ENCODE results near the gene DERL3.

DERL3 gene

DNA sequence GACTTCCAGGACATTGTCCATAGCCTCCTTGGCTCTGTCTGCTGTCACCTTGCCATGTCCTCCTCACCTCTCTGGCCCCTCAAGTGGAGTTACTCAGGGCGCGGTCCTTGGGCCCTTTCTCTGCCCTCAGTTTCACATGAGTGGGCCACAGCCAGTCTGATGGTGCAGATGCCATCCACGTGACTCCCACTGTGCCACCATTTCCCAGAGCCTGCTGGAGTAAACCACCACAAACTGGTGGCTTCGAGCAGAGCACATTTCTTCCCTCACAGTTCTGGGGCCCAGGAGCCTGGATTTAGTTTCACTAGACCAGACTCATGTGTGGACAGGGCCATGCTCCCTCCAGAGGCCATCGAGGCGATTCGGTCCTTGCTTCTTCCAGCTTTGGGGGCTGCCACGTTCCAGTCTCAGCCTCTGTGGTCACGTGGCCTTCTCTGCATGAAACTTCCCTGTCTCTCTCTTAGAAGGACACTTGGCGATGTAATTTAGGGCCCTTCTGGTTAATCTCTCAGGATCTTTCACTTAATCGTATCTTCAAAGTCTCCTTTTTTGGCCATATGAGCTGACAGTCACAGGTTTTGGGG, 37.5 kb downstream of the DERL3 start:
- DNase-seq, result no peak

DNA sequence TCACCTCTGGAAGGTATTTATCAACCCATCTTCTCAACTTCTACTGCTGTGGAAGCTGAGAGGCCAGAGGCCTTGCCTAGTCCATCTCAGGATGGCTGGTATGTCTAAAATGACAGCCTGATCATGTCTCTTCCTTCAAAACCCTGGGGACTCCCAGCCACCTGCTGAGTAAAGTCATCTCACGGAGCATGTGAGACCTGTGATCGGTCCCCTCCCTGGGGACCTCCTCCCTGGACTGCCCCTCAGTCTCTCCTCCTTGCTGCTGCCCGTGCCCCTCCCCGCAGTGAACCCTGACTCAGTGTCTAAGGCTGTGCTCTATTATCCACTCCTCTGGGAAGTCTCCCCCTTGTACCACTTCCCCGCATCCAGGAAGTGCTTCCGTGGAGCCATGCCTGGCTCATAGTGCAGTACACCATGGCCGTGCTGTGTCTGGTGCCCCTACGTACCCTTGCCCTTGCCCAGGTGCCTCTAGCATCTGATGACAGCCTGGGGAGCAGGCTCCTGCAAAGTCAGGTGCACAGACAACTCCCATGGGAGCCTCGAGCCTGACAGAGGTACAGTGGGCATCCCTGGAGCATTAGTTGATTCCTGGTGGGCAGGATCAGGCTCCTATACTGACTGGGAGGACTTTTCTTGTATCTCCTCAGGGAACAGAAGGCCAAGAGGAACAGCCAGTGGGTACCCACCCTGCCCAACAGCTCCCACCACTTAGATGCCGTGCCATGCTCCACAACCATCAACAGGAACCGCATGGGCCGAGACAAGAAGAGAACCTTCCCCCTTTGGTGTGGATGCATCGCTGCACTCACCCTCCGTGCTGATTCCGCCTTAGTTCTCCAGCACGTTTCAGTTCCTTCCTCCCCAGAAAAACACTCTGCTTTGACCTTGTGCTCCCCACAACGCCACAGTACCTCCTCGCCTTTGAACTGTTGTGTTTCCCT, 38.2 kb downstream of the DERL3 start:
- DNase-seq, result no peak

DNA sequence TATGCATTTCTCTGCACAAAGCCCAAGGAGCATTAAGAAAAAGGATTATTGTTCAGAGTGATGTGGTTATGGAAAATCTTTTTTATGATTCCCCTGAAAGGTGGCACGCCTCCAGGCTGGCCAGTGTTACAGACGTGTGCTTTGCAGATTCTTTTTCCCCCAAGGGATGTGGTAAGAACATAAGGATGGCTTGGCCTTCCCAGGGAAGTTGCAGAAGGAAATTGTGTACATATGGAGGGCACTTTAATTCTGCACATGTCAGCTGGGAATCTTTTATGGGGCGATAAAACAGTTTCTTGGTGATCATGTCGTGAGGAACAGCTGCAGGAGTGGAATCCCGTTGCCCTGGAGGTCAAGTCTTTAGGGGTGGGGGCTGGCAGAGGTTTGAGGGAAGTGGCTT, 42.3 kb downstream of the DERL3 start:
- DNase-seq, result no peak

DNA sequence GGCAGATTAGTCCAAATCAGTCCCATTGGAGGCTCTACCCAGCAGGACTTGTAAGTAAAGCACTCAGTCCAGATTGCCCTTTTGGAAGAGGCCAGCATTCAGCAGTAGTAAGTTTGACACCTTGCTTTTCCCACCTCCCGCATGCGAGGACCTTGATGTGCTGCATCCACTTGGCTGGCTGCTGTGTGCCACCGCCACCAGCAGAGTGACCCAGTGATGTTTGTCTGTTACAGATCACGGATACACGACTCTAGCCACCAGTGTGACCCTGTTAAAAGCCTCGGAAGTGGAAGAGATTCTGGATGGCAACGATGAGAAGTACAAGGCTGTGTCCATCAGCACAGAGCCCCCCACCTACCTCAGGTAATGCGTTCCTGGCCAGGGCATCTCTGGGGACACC, 45.5 kb downstream of the DERL3 start:
- no peak for DNase-seq

DNA sequence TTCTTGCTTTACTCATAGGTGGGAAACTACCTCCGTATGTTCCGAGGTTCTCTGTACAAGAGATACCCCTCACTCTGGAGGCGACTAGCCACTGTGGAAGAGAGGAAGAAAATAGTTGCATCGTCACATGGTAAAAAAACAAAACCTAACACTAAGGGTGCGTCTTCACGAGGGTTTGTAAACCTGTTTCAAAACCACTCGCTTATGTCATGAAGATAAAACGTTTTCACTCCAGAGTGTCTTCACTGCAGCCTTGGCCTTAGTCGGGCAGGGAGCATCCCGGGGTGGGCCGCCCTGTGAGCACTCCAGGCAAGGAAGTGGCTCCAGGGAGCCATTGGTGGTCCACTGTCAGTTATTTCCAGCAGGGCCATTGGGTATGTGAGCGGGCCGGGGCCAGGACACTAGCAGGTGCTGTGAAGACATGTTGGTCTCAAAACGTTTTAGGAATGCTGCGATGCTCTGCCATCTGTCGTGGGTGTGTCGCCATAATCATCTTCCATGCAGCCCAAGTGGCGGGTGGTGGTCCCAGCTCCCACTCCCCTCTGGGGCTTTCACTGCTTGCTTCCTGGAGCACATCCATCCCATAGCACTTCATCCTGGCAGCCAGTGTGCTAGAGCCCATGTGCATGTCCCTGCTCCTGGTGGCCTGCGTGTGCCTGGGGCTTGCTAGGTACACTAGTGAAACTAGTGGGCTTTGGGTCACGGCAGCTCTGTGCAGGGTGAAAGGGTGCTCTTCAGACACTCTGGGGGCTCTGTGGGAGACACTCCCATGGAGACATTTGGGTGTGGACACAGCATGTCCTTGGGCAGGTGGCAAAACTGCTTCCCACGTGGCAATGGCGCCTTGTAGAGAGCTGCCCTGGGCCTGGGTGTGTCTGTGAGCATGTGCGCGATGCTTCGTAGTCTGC, 46.8 kb downstream of the DERL3 start:
- no peak for DNase-seq

DNA sequence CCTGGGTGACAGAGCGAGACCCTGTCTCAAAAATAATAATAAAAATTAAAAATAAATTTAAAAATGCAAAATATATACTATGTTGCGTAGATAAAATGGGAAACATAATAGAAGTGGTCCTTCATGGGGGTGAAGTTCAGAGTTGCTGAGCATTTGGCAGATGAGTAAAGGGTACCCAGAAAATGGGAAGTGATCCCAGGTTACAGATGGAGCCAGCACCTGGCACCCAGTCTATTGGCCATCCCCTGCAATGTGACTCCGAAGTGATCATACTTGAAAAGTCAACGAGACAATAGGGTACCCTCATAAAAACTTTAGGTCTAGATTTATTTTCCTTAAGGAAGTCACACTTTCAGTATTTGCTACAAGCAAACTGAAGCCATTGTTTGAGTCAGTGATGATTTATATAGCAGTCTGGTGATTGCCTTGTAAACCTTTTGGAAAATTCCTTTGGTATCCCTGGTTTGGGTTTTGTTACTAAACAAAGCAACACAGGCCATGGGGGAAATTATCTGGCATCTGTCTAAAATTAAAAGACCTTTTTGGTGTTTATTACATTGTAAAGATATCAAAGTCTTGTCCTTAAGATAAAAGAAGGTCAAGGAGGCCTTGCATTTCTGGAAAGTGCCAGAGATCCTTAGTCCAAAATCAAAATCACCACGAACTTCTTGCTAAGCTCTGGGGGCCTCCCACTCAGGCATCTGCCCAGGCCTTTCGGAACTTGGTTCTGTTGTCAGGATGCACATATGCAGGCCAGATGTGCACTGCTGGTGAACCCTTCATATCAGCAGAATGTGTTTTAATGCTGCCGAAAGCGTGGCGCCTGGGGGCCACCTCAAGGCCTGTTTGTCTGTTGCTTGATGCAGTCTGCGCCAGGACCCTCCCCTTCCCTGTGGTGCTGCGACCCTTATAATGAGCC, 47.7 kb downstream of the DERL3 start:
- DNase-seq, result no peak

DNA sequence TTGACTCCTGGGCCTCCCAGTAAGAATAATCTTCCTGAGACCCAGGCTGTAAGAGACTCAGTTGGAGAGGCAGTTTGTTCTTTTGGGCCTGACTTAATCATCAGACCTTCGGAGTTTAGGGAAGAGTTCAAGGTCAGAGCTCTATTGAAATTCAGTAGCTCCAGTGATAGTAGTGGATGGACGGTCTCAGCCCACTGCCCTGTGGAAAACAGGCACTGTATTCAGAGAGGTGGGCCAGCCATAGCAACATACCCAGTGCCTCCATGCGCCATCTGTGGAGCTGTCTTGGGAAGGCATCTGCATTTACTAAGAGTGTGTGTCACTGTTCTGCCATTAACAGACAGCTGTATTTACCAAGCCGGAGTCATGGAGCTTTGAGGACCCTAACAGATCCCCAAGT, 49.2 kb downstream of the DERL3 start:
- DNase-seq, result no peak

DNA sequence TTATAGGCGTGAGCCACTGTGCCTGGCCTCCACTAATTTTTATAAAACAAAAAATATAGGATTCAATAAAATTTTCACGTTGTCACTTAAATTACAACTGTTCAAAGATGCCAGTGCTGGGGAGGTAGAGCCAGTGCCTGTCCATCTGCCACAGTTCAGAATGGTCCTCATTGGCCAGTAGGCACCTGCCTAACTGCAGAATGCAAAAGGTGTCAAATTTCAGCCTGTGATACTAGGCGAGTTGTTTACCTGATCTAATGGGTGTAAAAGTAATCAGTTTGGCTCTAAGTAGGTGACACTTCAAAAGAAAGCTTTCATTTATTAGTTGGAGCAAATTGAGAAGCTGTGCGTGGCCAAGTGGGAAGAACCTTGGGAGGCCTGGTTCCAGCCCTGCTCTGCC, 49.7 kb downstream of the DERL3 start:
- DNase-seq, result peak; percentile 27

DNA sequence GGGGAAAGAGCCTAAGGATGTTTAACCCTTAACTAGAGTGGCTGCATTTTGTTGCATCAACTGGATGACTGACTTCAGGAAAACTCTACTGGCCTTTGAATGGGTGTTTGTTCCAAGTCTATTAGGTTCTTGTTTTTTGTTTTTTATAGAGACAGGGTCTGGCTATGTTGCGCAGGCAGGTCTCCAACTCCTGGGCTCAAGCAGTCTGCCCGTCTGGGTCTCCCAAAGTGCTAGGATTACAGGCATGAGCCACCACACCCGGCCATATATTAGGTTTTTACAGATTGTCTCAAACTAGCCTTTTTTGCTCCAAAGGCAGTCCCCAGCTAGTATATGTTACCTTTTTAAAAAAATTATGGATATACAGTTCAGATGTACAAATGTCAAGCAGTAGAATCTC, 50.9 kb downstream of the DERL3 start:
- no peak for DNase-seq

DNA sequence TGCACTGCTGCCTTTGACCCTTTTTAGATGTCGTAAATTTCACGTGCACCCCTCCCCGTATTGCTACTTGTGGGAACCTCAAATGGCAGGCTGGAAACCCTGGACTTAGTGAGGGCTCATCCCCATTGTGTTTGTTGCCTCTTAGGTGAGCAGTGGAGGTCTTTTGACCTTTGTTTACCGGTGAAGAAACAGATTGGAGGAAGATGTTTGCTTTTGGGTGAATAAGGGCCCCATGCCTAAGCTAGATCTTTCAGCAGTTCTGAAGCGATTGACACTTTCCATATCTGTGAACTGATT, 51.3 kb downstream of the DERL3 start:
- no peak for DNase-seq

DNA sequence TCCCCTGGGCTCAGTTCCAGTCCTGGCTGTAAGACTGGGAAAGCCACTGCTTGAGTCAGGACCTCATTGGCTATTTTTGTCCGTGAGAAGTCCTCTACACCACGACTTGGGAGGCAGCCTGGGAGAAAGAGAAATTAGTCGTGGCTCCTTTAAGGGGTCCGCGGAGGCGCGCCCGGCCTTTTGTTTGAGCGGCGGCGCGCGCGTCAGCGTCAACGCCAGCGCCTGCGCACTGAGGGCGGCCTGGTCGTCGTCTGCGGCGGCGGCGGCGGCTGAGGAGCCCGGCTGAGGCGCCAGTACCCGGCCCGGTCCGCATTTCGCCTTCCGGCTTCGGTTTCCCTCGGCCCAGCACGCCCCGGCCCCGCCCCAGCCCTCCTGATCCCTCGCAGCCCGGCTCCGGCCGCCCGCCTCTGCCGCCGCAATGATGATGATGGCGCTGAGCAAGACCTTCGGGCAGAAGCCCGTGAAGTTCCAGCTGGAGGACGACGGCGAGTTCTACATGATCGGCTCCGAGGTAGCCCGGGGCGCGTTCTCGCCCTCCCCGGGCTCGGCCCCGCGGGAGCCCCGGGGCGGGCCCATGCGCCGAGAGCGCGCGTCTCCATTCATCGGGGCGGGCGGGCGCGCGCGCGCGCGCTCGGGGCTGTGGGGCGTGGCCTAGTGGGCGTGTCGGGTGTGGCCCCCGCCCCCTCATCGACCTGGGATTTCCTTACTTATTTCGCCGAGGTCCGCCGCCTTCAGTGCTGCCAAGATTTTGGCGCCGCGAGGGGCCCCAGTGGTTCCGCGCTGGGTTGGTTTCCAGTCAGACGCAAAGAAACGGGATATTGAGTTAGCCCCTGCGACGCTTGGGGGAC, 51.8 kb downstream of the DERL3 start, which contains the start of gene SMARCB1:
TSS of gene SMARCB1 (plus strand) at position 215 of the 848 bp plus-strand sequence. CDS start at position 419, 204 bp downstream.
- DNase-seq, result peak; percentile 37

DNA sequence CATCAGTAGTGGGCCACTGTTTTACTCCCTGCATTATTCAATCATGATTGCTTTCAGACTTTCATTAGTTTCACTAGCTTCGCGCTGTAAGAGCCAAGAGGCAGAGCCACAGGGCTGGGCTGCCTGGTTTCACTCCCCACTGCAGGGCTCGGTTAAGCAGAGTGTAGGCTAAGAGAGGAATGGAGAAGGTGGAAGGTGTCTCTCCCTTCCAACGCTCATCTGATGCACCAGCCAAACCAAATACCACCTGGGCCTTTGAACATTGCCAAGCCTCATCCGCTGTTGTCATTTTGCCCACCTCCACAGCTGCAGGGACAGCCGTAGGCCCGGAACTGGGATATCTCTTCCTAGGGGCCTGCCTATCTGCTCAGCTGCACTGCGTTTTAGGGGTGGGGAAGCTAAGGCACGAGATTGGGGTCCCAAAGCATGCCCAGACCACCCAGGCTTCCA, 52.5 kb downstream of the DERL3 start:
- DNase-seq, result no peak

Measured in NCI-H748 treated with DMSO at 0.1 percent for 48 hours (cell line).